IMR-90 (cell line): Measurements from ENCODE around the gene C7orf57. TPM values are rescaled to one million over a fixed set of nuclear protein-coding genes. Genes with fewer than 3 reads are reported as not detected.
A peak's percentile ranks its signal among the peaks of the same experiment; 100 is the strongest.
"Not testable (repeated sequence)": the region's sequence is repeated elsewhere in the genome, so short reads cannot be mapped to it uniquely, and the experiment has no call there.

Experiments
- ATAC-seq: fragments of 200-7000 bp; cut with Tn5 transposase; 2 replicates; pipeline ENCODE4 v1.9.1; 2020; ENCODE audit warnings: low read depth, mild to moderate bottlenecking, moderate library complexity
- BruUV-seq: library from RNA; stranded (reverse); fragments of 400-500 nt; replicated peaks from 2 replicates; lab custom pipeline; 2021; lab: Mats Ljungman, UMichigan
- CTCF ChIA-PET: fragments of 300-600 bp; formaldehyde crosslinking; extraction: SDS; loops from one replicate; lab custom pipeline; 2021; ENCODE audit warnings: antibody characterized with exemption; lab: Yijun Ruan, JAX
- POLR2A ChIA-PET: fragments of 300-600 bp; sonication (Branson Sonifier 250); formaldehyde crosslinking; loops from one replicate; lab custom pipeline; 2022; ENCODE audit warnings: antibody characterized with exemption; ENCODE audit not compliant: unreplicated experiment; lab: Charles Lee
- DNase-seq: peaks from one replicate; pipeline ENCODE4 v3.0.0; 2013
- H2AFZ ChIP-seq: replicated peaks from 2 replicates; pipeline ENCODE3; 2013; ENCODE audit warnings: low read length, mild to moderate bottlenecking; ENCODE audit not compliant: poor library complexity
- H2AK5ac ChIP-seq: 2 replicates; pipeline ENCODE4 v1.6.1; 2013; ENCODE audit warnings: low read depth, low read length, inconsistent platforms
- H2AK9ac ChIP-seq: replicated peaks from 2 replicates; pipeline ENCODE3; 2013; ENCODE audit warnings: mild to moderate bottlenecking, low read depth, low read length, moderate library complexity; ENCODE audit not compliant: poor library complexity
- H2BK120ac ChIP-seq: 2 replicates; pipeline ENCODE4 v1.6.1; 2013; ENCODE audit warnings: low read depth, low read length, inconsistent platforms
- H2BK15ac ChIP-seq: 3 replicates; pipeline ENCODE4 v1.6.1; 2013; ENCODE audit warnings: low read depth, low read length, inconsistent platforms
- H2BK20ac ChIP-seq: 2 replicates; pipeline ENCODE4 v1.6.1; 2013; ENCODE audit warnings: low read depth, mild to moderate bottlenecking, inconsistent platforms, low read length, moderate library complexity
- H2BK5ac ChIP-seq: 2 replicates; pipeline ENCODE4 v1.6.1; 2013; ENCODE audit warnings: mild to moderate bottlenecking, low read depth, low read length, inconsistent platforms; ENCODE audit not compliant: poor library complexity, severe bottlenecking
- H3K14ac ChIP-seq: replicated peaks from 2 replicates; pipeline ENCODE4 v1.6.1; 2013; ENCODE audit warnings: low read depth, low read length, inconsistent platforms
- H3K18ac ChIP-seq: 2 replicates; pipeline ENCODE4 v1.6.1; 2013; ENCODE audit warnings: low read depth, low read length, control low read depth
- H3K23ac ChIP-seq: 2 replicates; pipeline ENCODE4 v1.6.1; 2013; ENCODE audit warnings: low read depth, low read length, inconsistent platforms
- H3K27ac ChIP-seq: 2 replicates; pipeline ENCODE4 v1.5.1; 2013; ENCODE audit warnings: mild to moderate bottlenecking, control low read depth, low read length; ENCODE audit not compliant: insufficient read depth
- H3K27me3 ChIP-seq: 2 replicates; pipeline ENCODE4 v1.6.1; 2013; ENCODE audit warnings: low read length; ENCODE audit not compliant: control insufficient read depth, insufficient read depth
- H3K36me3 ChIP-seq: 2 replicates; pipeline ENCODE4 v1.6.1; 2013; ENCODE audit warnings: low read length, mixed read lengths; ENCODE audit not compliant: control insufficient read depth, insufficient read depth
- H3K4ac ChIP-seq: 2 replicates; pipeline ENCODE4 v1.6.1; 2013; ENCODE audit warnings: low read depth, low read length, inconsistent platforms
- H3K4me1 ChIP-seq: 2 replicates; pipeline ENCODE4 v1.6.1; 2013; ENCODE audit warnings: low read length, mixed read lengths; ENCODE audit not compliant: control insufficient read depth, insufficient read depth
- H3K4me2 ChIP-seq: 2 replicates; pipeline ENCODE4 v1.6.1; 2013; ENCODE audit warnings: low read depth, mild to moderate bottlenecking, control low read depth, low read length, moderate library complexity
- H3K4me3 ChIP-seq: 2 replicates; pipeline ENCODE4 v1.5.1; 2013; ENCODE audit warnings: low read depth, mild to moderate bottlenecking, control low read depth, low read length, moderate library complexity; ENCODE audit not compliant: insufficient read depth
- H3K56ac ChIP-seq: 2 replicates; pipeline ENCODE4 v1.6.1; 2013; ENCODE audit warnings: low read length, inconsistent platforms; ENCODE audit not compliant: insufficient read depth; ENCODE audit errors: extremely low read depth
- H3K79me1 ChIP-seq, 2 experiments: 2 replicates each; pipeline ENCODE4 v1.6.1; 2013; ENCODE audit warnings: low read length in 2 of 2, inconsistent platforms in 1 of 2, low read depth in 1 of 2
- H3K9ac ChIP-seq: 2 replicates; pipeline ENCODE4 v1.6.1; 2013; ENCODE audit warnings: low read depth, low read length, control low read depth
- H3K9me1 ChIP-seq: 2 replicates; pipeline ENCODE4 v1.6.1; 2013; ENCODE audit warnings: low read length, inconsistent platforms; ENCODE audit not compliant: insufficient read depth
- H3K9me3 ChIP-seq: 2 replicates; pipeline ENCODE4 v1.6.1; 2013; ENCODE audit warnings: low read length; ENCODE audit not compliant: control insufficient read depth, insufficient read depth
- H4K20me1 ChIP-seq: 2 replicates; pipeline ENCODE4 v1.6.1; 2013; ENCODE audit warnings: low read length, inconsistent platforms; ENCODE audit not compliant: insufficient read depth
- H4K5ac ChIP-seq: 2 replicates; pipeline ENCODE4 v1.6.1; 2013; ENCODE audit warnings: mild to moderate bottlenecking, low read depth, low read length, control low read depth
- H4K8ac ChIP-seq, 2 experiments: 2 replicates each; pipeline ENCODE4 v1.6.1; 2013; ENCODE audit warnings: low read depth in 2 of 2, low read length in 2 of 2, control low read depth in 1 of 2, inconsistent platforms in 1 of 2
- H4K91ac ChIP-seq: 2 replicates; pipeline ENCODE4 v1.6.1; 2013; ENCODE audit warnings: low read depth, low read length, inconsistent platforms; ENCODE audit not compliant: insufficient read depth
- NFE2L2 ChIP-seq: fragments of 150-350 bp; IDR thresholded peaks from 2 replicates; pipeline ENCODE4 v1.6.1; 2016; ENCODE audit warnings: low read depth, mild to moderate bottlenecking, low read length
- POLR2A ChIP-seq: IDR thresholded peaks from 2 replicates; pipeline ENCODE4 v1.6.1; 2012; ENCODE audit warnings: mild to moderate bottlenecking, low read depth, low read length
- WGBS, 2 experiments: methylation state at CpG; one replicate each; pipeline versions ENCODE4 v1.1.5 to v1.1.7; 2013; ENCODE audit warnings: missing lambda C conversion rate in 2 of 2; ENCODE audit not compliant: insufficient read length in 1 of 2; ENCODE audit errors: extremely low coverage in 2 of 2; 5-methylcytosine and 5-hydroxymethylcytosine counted together
- dilution Hi-C: fragments of 300-500 bp; cut with HindIII; formaldehyde crosslinking; loops from one replicate; pipeline ENCODE4 v1.14.3; 2018; ENCODE audit warnings: low sequenced_read_pairs; ENCODE audit not compliant: unreplicated experiment
- in situ Hi-C: fragments of 300-500 bp; cut with MboI; formaldehyde crosslinking; loops from 3 replicates; pipeline ENCODE4 v1.14.3; 2019; ENCODE audit warnings: low sequenced_read_pairs, inconsistent platforms, mixed read lengths
- intact Hi-C: fragments of 100-400 bp; cut with micrococcal nuclease; formaldehyde crosslinking; loops from 2 replicates; pipeline ENCODE4 v1.10.0; 2022
- polyA plus RNA-seq, 3 experiments: library from polyadenylated mRNA; depleted of rRNA; stranded (reverse); fragments of >200 nt; gene quantifications; 2 replicates each; pipeline ENCODE4 v1.2.3, GENCODE V29; 2012; ENCODE audit warnings: low replicate concordance in 1 of 3
- total RNA-seq: library from RNA; depleted of rRNA; stranded (reverse); fragments of >200 nt; gene quantifications from 2 replicates; pipeline ENCODE4 v1.2.3, GENCODE V29; 2012

The C7orf57 gene
- total and polyA plus RNA-seq, 2 of the 4 experiments (the other 2 are of a cell fraction), result not detected

DNA sequence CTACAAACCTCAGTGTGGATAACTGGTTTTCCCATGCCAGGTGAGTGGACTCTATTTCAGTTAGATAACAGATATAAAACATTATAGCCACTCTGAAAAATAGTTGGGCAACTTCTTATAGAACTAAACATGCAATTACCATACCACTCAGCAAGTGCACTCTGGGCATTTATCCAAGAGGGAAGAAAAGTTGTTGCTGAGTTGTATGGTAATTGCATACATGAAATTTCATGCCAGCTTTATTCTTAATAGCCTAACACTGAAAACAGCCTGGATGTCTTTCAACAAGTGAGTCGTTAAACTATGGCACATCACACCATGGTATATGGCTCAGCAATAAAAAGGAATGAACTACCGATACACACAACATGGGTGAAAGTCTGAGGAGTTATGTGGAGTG lies 43.1 kb downstream of the C7orf57 start:
- H3K79me1 ChIP-seq, result no peaks in the 10 kb centered on the region
- H3K4me2 ChIP-seq, result no peak overlapping the region
- no peak overlapping the region for H2AFZ ChIP-seq
- no peak overlapping the region for H3K9ac ChIP-seq
- no peak overlapping the region for H4K91ac ChIP-seq
- POLR2A ChIA-PET, result no interaction called here
- H3K23ac ChIP-seq, result no peak overlapping the region
- no CpG with 5 or more reads among the region's 2 CpGs for WGBS, 2 experiments
- peaks cover 5% of the 10 kb centered on the region for H3K9me1 ChIP-seq
- 0 out of 2 replicates have a peak, but pooled peaks cover 2% of the 10 kb centered on the region for H4K20me1 ChIP-seq
- H2AK5ac ChIP-seq, result no peak overlapping the region
- H3K4ac ChIP-seq, result no peak overlapping the region
- H3K18ac ChIP-seq, result no peak overlapping the region
- no peaks in the 10 kb centered on the region for H3K36me3 ChIP-seq
- no peak overlapping the region for H3K4me3 ChIP-seq
- H3K27me3 ChIP-seq, result no peaks in the 10 kb centered on the region
- no peak overlapping the region for H4K5ac ChIP-seq
- CTCF ChIA-PET, result interaction anchor here (1.1 kb wide), 1 partner anchor 58 kb away, joined by 3 read pairs; no protein-coding TSS in a partner anchor
- no peak for TF ChIP-seq NFE2L2
- no peak for TF ChIP-seq POLR2A
- H3K9me3 ChIP-seq, result no peaks in the 10 kb centered on the region
- H2BK15ac ChIP-seq, result no peak overlapping the region
- H3K4me1 ChIP-seq, result peaks cover 5% of the 10 kb centered on the region
- H2BK5ac ChIP-seq, result no peak overlapping the region
- H3K27ac ChIP-seq, result no peak overlapping the region
- ATAC-seq (no peak), DNase-seq (no peak)
- no peak overlapping the region for H2BK120ac ChIP-seq
- H4K8ac ChIP-seq, result no peak overlapping the region
- no peak overlapping the region for H3K14ac ChIP-seq
- dilution Hi-C loops, result no loop called here
- no TSS peak for BruUV-seq
- H3K56ac ChIP-seq, result no peak overlapping the region
- in situ Hi-C loops, result no loop called here
- H2BK20ac ChIP-seq, result no peak overlapping the region
- intact Hi-C loops, result no loop called here
- H2AK9ac ChIP-seq, result no peak overlapping the region

DNA sequence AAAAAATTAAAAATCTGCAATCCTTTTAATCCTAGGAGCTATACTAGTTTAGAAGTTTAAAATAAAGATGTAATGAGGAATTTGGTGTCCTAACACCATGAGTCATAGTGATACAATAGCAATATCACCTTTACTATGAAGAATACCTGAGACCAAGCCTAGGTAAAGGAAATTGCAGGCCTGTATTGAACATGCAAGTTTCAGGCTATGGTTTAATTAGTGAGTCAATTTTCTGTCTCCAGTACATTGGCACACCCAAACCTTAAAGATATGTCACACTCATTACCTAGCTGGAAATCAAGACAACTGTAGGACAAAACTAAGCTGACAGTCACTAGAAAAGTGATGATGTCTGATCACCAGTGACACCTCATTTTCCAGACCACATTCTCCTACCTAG lies 47.0 kb downstream of the C7orf57 start:
- H3K79me1 ChIP-seq, H4K8ac ChIP-seq, H3K23ac ChIP-seq, dilution Hi-C loops, H2BK5ac ChIP-seq, H4K91ac ChIP-seq, H3K4me2 ChIP-seq, H4K5ac ChIP-seq, DNase-seq, POLR2A ChIA-PET, H3K36me3 ChIP-seq, BruUV-seq, ATAC-seq, H3K27me3 ChIP-seq, H3K9me3 ChIP-seq, H3K4me3 ChIP-seq, in situ Hi-C loops, H2AK9ac ChIP-seq, H3K18ac ChIP-seq, H2AFZ ChIP-seq, H4K20me1 ChIP-seq, H3K27ac ChIP-seq, intact Hi-C loops, H3K9ac ChIP-seq, H2BK15ac ChIP-seq, H3K56ac ChIP-seq, CTCF ChIA-PET: not testable (repeated sequence)
- Histone ChIP-seq H3K14ac (peak overlapping the region; percentile 47; the same call in 1 of the 2 replicates), H2BK120ac (peak overlapping the region; percentile 35), H2BK20ac (peak overlapping the region; percentile 55; the same call in 1 of the 2 replicates), H3K4me1 (peaks cover 17% of the 10 kb centered on the region), H2AK5ac (peak overlapping the region; percentile 51; the same call in 1 of the 2 replicates), H3K9me1 (peaks cover 21% of the 10 kb centered on the region), H3K4ac (peak overlapping the region; percentile 58)
